ENCODE data around the gene HOXA3. TPM values are rescaled to one million over a fixed set of nuclear protein-coding genes. Genes with fewer than 3 reads are reported as not detected.
A peak's percentile ranks its signal among the peaks of the same experiment; 100 is the strongest.

Gene HOXA3
- total RNA-seq, 2 donors from 2014 or later: not detected

- H3K27me3 ChIP-seq (ENCODE audit: control insufficient read depth, insufficient read depth, low read length, poor library complexity, severe bottlenecking): peaks cover 100% of the 10 kb centered on the region
- peak; percentile 36 for DNase-seq
- peaks cover 6% of the 10 kb centered on the region for H3K4me1 ChIP-seq (ENCODE audit: control insufficient read depth, insufficient read depth, low read length)
- H3K9ac ChIP-seq (ENCODE audit: extremely low read depth, low read length, poor library complexity, severe bottlenecking): no peak overlapping the region
- WGBS, 2 experiments (ENCODE audit: insufficient coverage in 1 of 2, insufficient read length in 1 of 2): 20 to 36% methylated on average over 2 to 6 of the region's 6 CpGs
- no peak for TF ChIP-seq CTCF (conservative IDR thresholded peaks at IDR 0.05)
- Mint-ChIP-seq H3K36me3 (ENCODE audit: low read depth) (no peaks in the 10 kb centered on the region), H3K4me1 (peaks cover 12% of the 10 kb centered on the region), H3K27me3 (ENCODE audit: insufficient read depth) (peaks cover 97% of the 10 kb centered on the region), H3K9me3 (peaks cover 6% of the 10 kb centered on the region), H3K27ac (no peak overlapping the region), H3K4me3 (no peak overlapping the region)
- no peak overlapping the region for H3K4me3 ChIP-seq (ENCODE audit: low read length)
- peaks cover 11% of the 10 kb centered on the region for H3K9me3 ChIP-seq (ENCODE audit: control insufficient read depth, low read length)
- H3K36me3 ChIP-seq (ENCODE audit: control insufficient read depth, insufficient read depth, low read length): no peaks in the 10 kb centered on the region
- no peak overlapping the region for H3K27ac ChIP-seq (ENCODE audit: low read depth, low read length)
Observed at GRCh38 chr7:27178366-27178765, 26.0 kb upstream of the HOXA3 start.

GRCh38 chr7:27177795-27178320 is 25.5 kb upstream of the HOXA3 start:
- peaks cover 11% of the 10 kb centered on the region for H3K9me3 ChIP-seq (ENCODE audit: control insufficient read depth, low read length)
- H3K27ac ChIP-seq (ENCODE audit: low read depth, low read length): no peak overlapping the region
- Mint-ChIP-seq H3K4me1 (peaks cover 12% of the 10 kb centered on the region), H3K27me3 (ENCODE audit: insufficient read depth) (peaks cover 97% of the 10 kb centered on the region), H3K27ac (no peak overlapping the region), H3K9me3 (peaks cover 6% of the 10 kb centered on the region), H3K4me3 (no peak overlapping the region), H3K36me3 (ENCODE audit: low read depth) (no peaks in the 10 kb centered on the region)
- peaks cover 100% of the 10 kb centered on the region for H3K27me3 ChIP-seq (ENCODE audit: control insufficient read depth, insufficient read depth, low read length, poor library complexity, severe bottlenecking)
- TF ChIP-seq CTCF (conservative IDR thresholded peaks at IDR 0.05): no peak
- no peak overlapping the region for H3K4me3 ChIP-seq (ENCODE audit: low read length)
- peaks cover 4% of the 10 kb centered on the region for H3K4me1 ChIP-seq (ENCODE audit: control insufficient read depth, insufficient read depth, low read length)
- DNase-seq: no peak
- no peak overlapping the region for H3K9ac ChIP-seq (ENCODE audit: extremely low read depth, low read length, poor library complexity, severe bottlenecking)
- WGBS, 2 experiments (ENCODE audit: insufficient coverage in 1 of 2, insufficient read length in 1 of 2): 31 to 37% methylated on average over 4 to 5 of the region's 5 CpGs
- H3K36me3 ChIP-seq (ENCODE audit: control insufficient read depth, insufficient read depth, low read length): no peaks in the 10 kb centered on the region

- Mint-ChIP-seq H3K36me3 (ENCODE audit: low read depth) (no peaks in the 10 kb centered on the region), H3K9me3 (peaks cover 6% of the 10 kb centered on the region), H3K4me1 (peaks cover 12% of the 10 kb centered on the region), H3K4me3 (no peak overlapping the region), H3K27me3 (ENCODE audit: insufficient read depth) (peaks cover 97% of the 10 kb centered on the region), H3K27ac (no peak overlapping the region)
- Histone ChIP-seq H3K27me3 (ENCODE audit: control insufficient read depth, insufficient read depth, low read length, poor library complexity, severe bottlenecking) (peaks cover 100% of the 10 kb centered on the region), H3K36me3 (ENCODE audit: control insufficient read depth, insufficient read depth, low read length) (no peaks in the 10 kb centered on the region), H3K4me3 (ENCODE audit: low read length) (no peak overlapping the region), H3K27ac (ENCODE audit: low read depth, low read length) (no peak overlapping the region), H3K9ac (ENCODE audit: extremely low read depth, low read length, poor library complexity, severe bottlenecking) (no peak overlapping the region), H3K4me1 (ENCODE audit: control insufficient read depth, insufficient read depth, low read length) (peaks cover 3% of the 10 kb centered on the region), H3K9me3 (ENCODE audit: control insufficient read depth, low read length) (peaks cover 11% of the 10 kb centered on the region)
- DNase-seq: no peak
- 28 to 36% methylated on average over 10 to 22 of the region's 22 CpGs for WGBS, 2 experiments (ENCODE audit: insufficient coverage in 1 of 2, insufficient read length in 1 of 2)
- no peak for TF ChIP-seq CTCF (conservative IDR thresholded peaks at IDR 0.05)
Observed at GRCh38 chr7:27176962-27177794, 24.8 kb upstream of the HOXA3 start.
